H1 (cell line): ENCODE results near the gene RBMXL2. TPM values are rescaled to one million over a fixed set of nuclear protein-coding genes. Genes with fewer than 3 reads are reported as not detected.

Source experiments
- CTCF ChIA-PET: fragments of 300-600 bp; sonication (Branson Sonifier 250); formaldehyde crosslinking; loops from one replicate; lab custom pipeline; 2021; ENCODE audit not compliant: partially characterized antibody; lab: Charles Lee
- POLR2A ChIA-PET: fragments of 300-600 bp; sonication (Branson Sonifier 250); formaldehyde crosslinking; loops from one replicate; lab custom pipeline; 2021; ENCODE audit warnings: inconsistent platforms; ENCODE audit not compliant: partially characterized antibody; lab: Charles Lee
- DNase-seq, 2 experiments: peaks; one replicate each; pipeline versions ENCODE4 v3.0.0 to v3.0.0-alpha.2; 2010 to 2022; ENCODE audit warnings: low spot score in 2 of 2, low read depth in 1 of 2, mixed read lengths in 1 of 2
- FAIRE-seq: peaks from 2 replicates; lab custom pipeline; 2011; peaks lifted over from hg19 to GRCh38; lab: Jason Lieb, UNC
- H2AFZ ChIP-seq: 2 replicates; pipeline ENCODE4 v1.8.1; 2012; ENCODE audit warnings: low read length, inconsistent platforms
- H2AK5ac ChIP-seq: 2 replicates; pipeline ENCODE4 v1.6.1; 2013; ENCODE audit warnings: low read depth, low read length
- H2BK120ac ChIP-seq: replicated peaks from 2 replicates; pipeline ENCODE3; 2013; ENCODE audit warnings: low read depth, low read length, inconsistent platforms
- H2BK12ac ChIP-seq: 2 replicates; pipeline ENCODE4 v1.6.1; 2013; ENCODE audit warnings: low read depth, low read length
- H2BK15ac ChIP-seq: 2 replicates; pipeline ENCODE4 v1.6.1; 2013; ENCODE audit warnings: low read length
- H2BK20ac ChIP-seq: 2 replicates; pipeline ENCODE4 v1.6.1; 2013; ENCODE audit warnings: low read length
- H2BK5ac ChIP-seq: 2 replicates; pipeline ENCODE4 v1.6.1; 2013; ENCODE audit warnings: low read depth, low read length
- H3K14ac ChIP-seq: 2 replicates; pipeline ENCODE4 v1.6.1; 2013; ENCODE audit warnings: inconsistent platforms; ENCODE audit not compliant: insufficient read length
- H3K18ac ChIP-seq: 2 replicates; pipeline ENCODE4 v1.6.1; 2013; ENCODE audit warnings: low read length; ENCODE audit errors: extremely low read depth
- H3K23ac ChIP-seq: 2 replicates; pipeline ENCODE4 v1.6.1; 2013; ENCODE audit warnings: inconsistent platforms; ENCODE audit not compliant: insufficient read length
- H3K23me2 ChIP-seq: 2 replicates; pipeline ENCODE4 v1.6.1; 2013; ENCODE audit warnings: low read depth, low read length
- H3K27ac ChIP-seq: 2 replicates; pipeline ENCODE4 v1.6.1; 2011; ENCODE audit warnings: low read depth, low read length, inconsistent platforms
- H3K27me3 ChIP-seq, 4 experiments: replicated peaks in 1 of 4; 1 replicate in 1 of 4; 2 replicates in 3 of 4; pipeline versions ENCODE4 v1.6.1 to v1.8.1; 2011 to 2013; ENCODE audit warnings: low read length in 3 of 4, mild to moderate bottlenecking in 3 of 4, inconsistent platforms in 2 of 4, mixed read lengths in 2 of 4, moderate library complexity in 1 of 4; ENCODE audit not compliant: control insufficient read depth in 3 of 4, insufficient read depth in 3 of 4; ENCODE audit errors: extremely low read depth in 1 of 4
- H3K36me3 ChIP-seq, 4 experiments: 2 replicates each; pipeline versions ENCODE4 v1.6.1 to v1.8.1; 2011 to 2013; ENCODE audit warnings: mild to moderate bottlenecking in 4 of 4, low read length in 3 of 4, moderate library complexity in 2 of 4, control low read depth in 1 of 4, inconsistent platforms in 1 of 4; ENCODE audit not compliant: insufficient read depth in 4 of 4, control insufficient read depth in 2 of 4
- H3K4ac ChIP-seq: replicated peaks from 2 replicates; pipeline ENCODE3; 2013; ENCODE audit warnings: low read length, low read depth, mixed read lengths, inconsistent platforms; ENCODE audit not compliant: insufficient read length
- H3K4me1 ChIP-seq, 4 experiments: replicated peaks in 1 of 4; 1 replicate in 1 of 4; 2 replicates in 3 of 4; pipeline versions ENCODE4 v1.6.1 to v1.8.1; 2011 to 2013; ENCODE audit warnings: low read length in 3 of 4, inconsistent platforms in 2 of 4, mixed read lengths in 1 of 4; ENCODE audit not compliant: insufficient read depth in 4 of 4, control insufficient read depth in 3 of 4
- H3K4me2 ChIP-seq, 2 experiments: 2 replicates each; pipeline versions ENCODE4 v1.6.1 to v1.8.1; 2011 to 2013; ENCODE audit warnings: low read depth in 2 of 2, low read length in 2 of 2, control low read depth in 1 of 2, inconsistent platforms in 1 of 2, mild to moderate bottlenecking in 1 of 2; ENCODE audit not compliant: insufficient read depth in 1 of 2
- H3K4me3 ChIP-seq, 4 experiments: fragments of 200-600, 300-600 bp in 1 of 4; sonication (generic), shearing (Covaris generic), sonication (Bioruptor Twin) in 1 of 4; 2 replicates each; pipeline versions ENCODE4 v1.5.1 to v1.8.1; 2011 to 2016; ENCODE audit warnings: low read length in 4 of 4, low read depth in 3 of 4, control low read depth in 2 of 4, inconsistent platforms in 2 of 4, mild to moderate bottlenecking in 2 of 4, mixed read lengths in 1 of 4, moderate library complexity in 1 of 4; ENCODE audit not compliant: insufficient read depth in 2 of 4; ENCODE audit errors: extremely low read depth in 1 of 4
- H3K56ac ChIP-seq: replicated peaks from 2 replicates; pipeline ENCODE3; 2013; ENCODE audit warnings: low read depth, mild to moderate bottlenecking, mixed read lengths, low read length, inconsistent platforms; ENCODE audit not compliant: insufficient read length
- H3K79me1 ChIP-seq: 2 replicates; pipeline ENCODE4 v1.6.1; 2013; ENCODE audit warnings: low read depth, low read length, control low read depth
- H3K79me2 ChIP-seq, 2 experiments: 2 replicates each; pipeline versions ENCODE4 v1.6.1 to v1.8.1; 2012 to 2013; ENCODE audit warnings: low read length in 2 of 2, mild to moderate bottlenecking in 2 of 2, inconsistent platforms in 1 of 2; ENCODE audit not compliant: insufficient read depth in 2 of 2, control insufficient read depth in 1 of 2
- H3K9ac ChIP-seq, 4 experiments: replicated peaks in 1 of 4; 1 replicate in 1 of 4; 2 replicates in 3 of 4; pipeline versions ENCODE4 v1.6.1 to v1.8.1; 2011 to 2013; ENCODE audit warnings: low read depth in 3 of 4, low read length in 3 of 4, control low read depth in 2 of 4, mild to moderate bottlenecking in 2 of 4, moderate library complexity in 2 of 4, inconsistent platforms in 1 of 4; ENCODE audit errors: extremely low read depth in 1 of 4
- H3K9me3 ChIP-seq, 2 experiments: 2 replicates each; pipeline versions ENCODE4 v1.6.1 to v1.8.1; 2012 to 2013; ENCODE audit warnings: mild to moderate bottlenecking in 2 of 2, moderate library complexity in 2 of 2, control low read depth in 1 of 2, inconsistent platforms in 1 of 2, low read depth in 1 of 2, low read length in 1 of 2, mixed read lengths in 1 of 2; ENCODE audit not compliant: insufficient read depth in 2 of 2
- H4K20me1 ChIP-seq, 2 experiments: replicated peaks in 1 of 2; 2 replicates each; pipeline versions ENCODE3 to v1.8.1; 2011 to 2013; ENCODE audit warnings: inconsistent platforms in 2 of 2, low read length in 2 of 2, mild to moderate bottlenecking in 1 of 2; ENCODE audit not compliant: insufficient read depth in 2 of 2, control insufficient read depth in 1 of 2
- H4K5ac ChIP-seq: 2 replicates; pipeline ENCODE4 v1.6.1; 2013; ENCODE audit warnings: low read length, low read depth, mixed read lengths, inconsistent platforms; ENCODE audit not compliant: insufficient read length
- H4K8ac ChIP-seq: 2 replicates; pipeline ENCODE4 v1.8.0; 2013; ENCODE audit warnings: mild to moderate bottlenecking, moderate library complexity, low read length, inconsistent platforms; ENCODE audit not compliant: insufficient read depth; ENCODE audit errors: extremely low read depth
- H4K91ac ChIP-seq: replicated peaks from 2 replicates; pipeline ENCODE3; 2013; ENCODE audit warnings: low read length, mixed read lengths, inconsistent platforms; ENCODE audit not compliant: insufficient read length
- BCL11A ChIP-seq, 2 experiments: IDR thresholded peaks; one replicate each; pipeline ENCODE4 v1.6.1; 2011; ENCODE audit warnings: low read depth in 2 of 2, low read length in 2 of 2, mild to moderate bottlenecking in 2 of 2
- BRCA1 ChIP-seq: IDR thresholded peaks from 2 replicates; pipeline ENCODE4 v1.6.1; 2012; ENCODE audit warnings: low read depth, low read length, improper control_type of control experiment
- CEBPB ChIP-seq: IDR thresholded peaks from 2 replicates; pipeline ENCODE4 v1.6.1; 2012; ENCODE audit warnings: low read depth, low read length
- EGR1 ChIP-seq: IDR thresholded peaks from 2 replicates; pipeline ENCODE4 v1.6.1; 2011; ENCODE audit warnings: low read depth, low read length, borderline replicate concordance
- HDAC2 ChIP-seq, 2 experiments: fragments of 300-600 bp in 1 of 2; sonication (generic) in 1 of 2; IDR thresholded peaks; 2 replicates each; pipeline ENCODE4 v1.6.1; 2011 to 2012; ENCODE audit warnings: low read depth in 2 of 2, low read length in 2 of 2, mild to moderate bottlenecking in 2 of 2, moderate library complexity in 2 of 2, borderline replicate concordance in 1 of 2, inconsistent platforms in 1 of 2
- HDAC6 ChIP-seq: IDR thresholded peaks from one replicate; pipeline ENCODE4 v1.7.1; 2012; ENCODE audit warnings: low read depth, mild to moderate bottlenecking, inconsistent platforms, low read length, moderate library complexity
- KDM5A ChIP-seq: fragments of 200-600 bp; IDR thresholded peaks from 2 replicates; pipeline ENCODE4 v1.7.1; 2012; ENCODE audit warnings: mild to moderate bottlenecking, low read length, inconsistent platforms, mixed read lengths
- POLR2A ChIP-seq, 2 experiments: IDR thresholded peaks; 1 replicate in 1 of 2; 2 replicates in 1 of 2; pipeline ENCODE4 v1.6.1; 2011; ENCODE audit warnings: low read depth in 2 of 2, low read length in 2 of 2, mild to moderate bottlenecking in 2 of 2; ENCODE audit errors: control extremely low read depth in 1 of 2
- RXRA ChIP-seq: IDR thresholded peaks from 2 replicates; pipeline ENCODE4 v1.6.1; 2011; ENCODE audit warnings: low read depth, mild to moderate bottlenecking, low read length, moderate library complexity; ENCODE audit not compliant: insufficient read depth
- TAF1 ChIP-seq: IDR thresholded peaks from 2 replicates; pipeline ENCODE4 v1.6.1; 2011; ENCODE audit warnings: mild to moderate bottlenecking, low read depth, low read length
- TEAD4 ChIP-seq: IDR thresholded peaks from 2 replicates; pipeline ENCODE4 v1.6.1; 2012; ENCODE audit warnings: low read depth, low read length, inconsistent platforms, mixed read lengths
- USF2 ChIP-seq: IDR thresholded peaks from 2 replicates; pipeline ENCODE4 v1.6.1; 2011; ENCODE audit warnings: low read length, improper control_type of control experiment
- WGBS, 2 experiments: shearing (Covaris generic) in 1 of 2; methylation state at CpG; one replicate each; pipeline versions ENCODE4 v1.1.6 to v1.1.7; 2013 to 2015; ENCODE audit warnings: low lambda C conversion rate in 2 of 2, mixed read lengths in 2 of 2, inconsistent platforms in 1 of 2, low coverage in 1 of 2, missing lambda C conversion rate in 1 of 2; ENCODE audit not compliant: insufficient replicate concordance in 2 of 2, insufficient coverage in 1 of 2, insufficient read length in 1 of 2; ENCODE audit errors: extremely low coverage in 1 of 2, missing lambda C conversion rate in 1 of 2; 5-methylcytosine and 5-hydroxymethylcytosine counted together
- polyA plus RNA-seq, 7 experiments: library from polyadenylated mRNA; depleted of rRNA in 3 of 7; stranded (reverse) in 5 of 7; unstranded in 2 of 7; fragments of >200 nt in 5 of 7; fragments of 200-250 nt in 2 of 7; gene quantifications; 1 replicate in 5 of 7; 2 replicates in 1 of 7; 4 replicates in 1 of 7; pipeline versions ENCODE4 v1.2.1 to v1.2.3, GENCODE V29; 2011 to 2013; ENCODE audit warnings: missing spikeins in 2 of 7, mixed read lengths in 2 of 7
- total RNA-seq: library from RNA; stranded (reverse); fragmentation: NEBNext Ultra II Directional; extraction: Animal tissue kit (Norgen Biotek cat#: 25700); gene quantifications from 2 replicates; pipeline ENCODE4 v1.2.1, GENCODE V29; 2021

RBMXL2 gene
- total and polyA plus RNA-seq, 2 of the 8 experiments (the other 6 are each of a cell fraction or from before 2014, with no cell fraction given): not detected

GRCh38 chr11:7089328-7090251 is 792 bp downstream of the RBMXL2 start:
- H2AK5ac ChIP-seq: no peak overlapping the region
- TF ChIP-seq RXRA: no peak
- TF ChIP-seq BRCA1: no peak
- no peak for TF ChIP-seq BCL11A (IDR thresholded peaks at IDR 0.05; ENCODE audit: low read depth in 2 of 2, low read length in 2 of 2)
- no peak for TF ChIP-seq KDM5A
- TF ChIP-seq POLR2A (IDR thresholded peaks at IDR 0.05; ENCODE audit: control extremely low read depth in 1 of 2, low read depth in 2 of 2, low read length in 2 of 2): no peak
- no peak for TF ChIP-seq EGR1
- TF ChIP-seq USF2: no peak
- TF ChIP-seq TAF1: no peak
- TF ChIP-seq HDAC6: no peak
- TF ChIP-seq TEAD4: no peak
- no peak for TF ChIP-seq CEBPB
- TF ChIP-seq HDAC2 (IDR thresholded peaks at IDR 0.05; ENCODE audit: borderline replicate concordance in 1 of 2, low read depth in 2 of 2, low read length in 2 of 2): no peak

More at GRCh38 chr11:7089328-7090251, 792 bp downstream of the RBMXL2 start:
- no peaks in the 10 kb centered on the region for H3K23me2 ChIP-seq
- no peak overlapping the region for H2BK15ac ChIP-seq
- H4K20me1 ChIP-seq: no peaks in the 10 kb centered on the region
- H3K56ac ChIP-seq: no peak overlapping the region
- H4K5ac ChIP-seq: no peak overlapping the region
- CTCF ChIA-PET: interaction anchor here (1.5 kb wide), 1 partner anchor 353 kb away, joined by 3 read pairs; no protein-coding TSS in a partner anchor
- H4K8ac ChIP-seq: no peak overlapping the region
- no peak overlapping the region for H3K14ac ChIP-seq
- H3K4me3 ChIP-seq: no peak overlapping the region
- peaks cover 0 to 9% (median 0%) of the 10 kb centered on the region in 4 experiments; a peak in 1 of 8 replicates for H3K36me3 ChIP-seq
- no peak overlapping the region for H2BK120ac ChIP-seq
- no peak overlapping the region for H3K4ac ChIP-seq
- no peak overlapping the region for H3K27ac ChIP-seq
- peaks cover 0 to 14% of the 10 kb centered on the region in 2 experiments; a peak in 2 of 4 replicates for H3K9me3 ChIP-seq
- no peak overlapping the region for H4K91ac ChIP-seq
- no peak overlapping the region for H3K18ac ChIP-seq
- no peak overlapping the region for H3K9ac ChIP-seq
- H3K27me3 ChIP-seq: no peaks in the 10 kb centered on the region
- DNase-seq: no peak
- no peak for FAIRE-seq
- H3K4me2 ChIP-seq: no peak overlapping the region
- no peak overlapping the region for H2AFZ ChIP-seq
- H2BK20ac ChIP-seq: no peak overlapping the region
- no peaks in the 10 kb centered on the region for H3K79me1 ChIP-seq
- H3K79me2 ChIP-seq: no peaks in the 10 kb centered on the region
- POLR2A ChIA-PET: no interaction called here
- no peaks in the 10 kb centered on the region for H3K4me1 ChIP-seq
- no peak overlapping the region for H2BK12ac ChIP-seq
- WGBS, 2 experiments: 94% methylated on average over 69 of the region's 111 CpGs; no CpG with 5 or more reads in 1 of the 2 experiments
- no peak overlapping the region for H2BK5ac ChIP-seq
- H3K23ac ChIP-seq: no peak overlapping the region
